Astrocyte (in vitro differentiated cells and primary cell): ENCODE data around the gene REEP1.
"Not testable (repeated sequence)": the region's sequence is repeated elsewhere in the genome, so short reads cannot be mapped to it uniquely, and the experiment has no call there.

ENCODE experiments used
- EZH2 ChIP-seq: IDR thresholded peaks from 2 replicates; pipeline ENCODE4 v1.6.1; 2012; ENCODE audit warnings: mild to moderate bottlenecking, low read length, inconsistent platforms; ENCODE audit not compliant: insufficient read depth
- TF ChIP-seq, protein P1 (sequence below): IDR thresholded peaks from 2 replicates; pipeline ENCODE4 v1.5.1; 2011; ENCODE audit warnings: low read depth, mild to moderate bottlenecking, inconsistent platforms, low read length, moderate library complexity; ENCODE audit not compliant: insufficient read depth

DNA sequence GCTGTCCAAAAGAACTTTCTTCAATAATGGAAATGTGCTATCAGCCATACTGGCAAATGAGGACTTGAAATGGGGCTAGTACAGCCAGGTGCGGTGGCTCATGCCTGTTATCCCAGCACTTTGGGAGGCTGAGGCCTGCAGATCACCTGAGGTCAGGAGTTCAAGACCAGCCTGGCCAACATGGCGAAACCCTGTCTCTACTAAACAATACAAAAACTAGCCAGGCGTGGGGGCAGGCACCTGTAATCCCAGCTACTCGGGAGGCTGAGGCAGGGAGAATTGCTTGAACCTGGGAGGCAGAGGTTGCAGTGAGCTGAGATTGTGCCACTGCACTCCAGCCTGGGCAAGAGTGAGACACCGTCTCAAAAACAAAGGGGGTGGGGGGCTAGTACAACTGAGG lies 92.6 kb downstream of the REEP1 start:
- TF ChIP-seq, protein P1, sequence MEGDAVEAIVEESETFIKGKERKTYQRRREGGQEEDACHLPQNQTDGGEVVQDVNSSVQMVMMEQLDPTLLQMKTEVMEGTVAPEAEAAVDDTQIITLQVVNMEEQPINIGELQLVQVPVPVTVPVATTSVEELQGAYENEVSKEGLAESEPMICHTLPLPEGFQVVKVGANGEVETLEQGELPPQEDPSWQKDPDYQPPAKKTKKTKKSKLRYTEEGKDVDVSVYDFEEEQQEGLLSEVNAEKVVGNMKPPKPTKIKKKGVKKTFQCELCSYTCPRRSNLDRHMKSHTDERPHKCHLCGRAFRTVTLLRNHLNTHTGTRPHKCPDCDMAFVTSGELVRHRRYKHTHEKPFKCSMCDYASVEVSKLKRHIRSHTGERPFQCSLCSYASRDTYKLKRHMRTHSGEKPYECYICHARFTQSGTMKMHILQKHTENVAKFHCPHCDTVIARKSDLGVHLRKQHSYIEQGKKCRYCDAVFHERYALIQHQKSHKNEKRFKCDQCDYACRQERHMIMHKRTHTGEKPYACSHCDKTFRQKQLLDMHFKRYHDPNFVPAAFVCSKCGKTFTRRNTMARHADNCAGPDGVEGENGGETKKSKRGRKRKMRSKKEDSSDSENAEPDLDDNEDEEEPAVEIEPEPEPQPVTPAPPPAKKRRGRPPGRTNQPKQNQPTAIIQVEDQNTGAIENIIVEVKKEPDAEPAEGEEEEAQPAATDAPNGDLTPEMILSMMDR = not testable (repeated sequence)
- TF ChIP-seq EZH2 = not testable (repeated sequence)
